Measurements from ENCODE around the gene ADRB2.

Gene ADRB2

GRCh38 chr5:148805326-148806290 lies 20.8 kb upstream of the ADRB2 start:
- DNase-seq (ENCODE audit: low read depth) = no peak

DNA sequence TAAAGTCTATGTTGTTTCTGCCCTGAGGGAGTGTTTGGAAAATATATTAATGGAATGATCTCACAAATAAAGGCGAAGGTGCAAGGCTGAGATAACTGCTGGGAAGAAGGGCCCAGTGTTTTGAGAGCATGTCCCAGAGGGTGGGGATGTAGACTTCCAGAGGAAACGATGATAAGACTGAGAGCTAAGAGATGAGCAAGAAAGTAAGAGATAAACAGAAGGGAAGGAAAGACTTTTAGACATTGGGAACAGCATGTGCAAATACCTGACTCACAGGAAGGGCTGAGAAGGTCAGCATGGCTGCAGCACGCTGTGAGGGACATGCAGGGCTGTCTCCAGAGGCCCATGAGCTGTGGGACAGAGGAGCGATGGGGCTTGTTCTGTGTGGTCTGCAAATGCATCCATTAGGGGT lies 19.9 kb upstream of the ADRB2 start:
- no peak for DNase-seq (ENCODE audit: low read depth)

GRCh38 chr5:148807851-148808250 lies 18.6 kb upstream of the ADRB2 start:
- no peak for DNase-seq (ENCODE audit: low read depth)

DNA sequence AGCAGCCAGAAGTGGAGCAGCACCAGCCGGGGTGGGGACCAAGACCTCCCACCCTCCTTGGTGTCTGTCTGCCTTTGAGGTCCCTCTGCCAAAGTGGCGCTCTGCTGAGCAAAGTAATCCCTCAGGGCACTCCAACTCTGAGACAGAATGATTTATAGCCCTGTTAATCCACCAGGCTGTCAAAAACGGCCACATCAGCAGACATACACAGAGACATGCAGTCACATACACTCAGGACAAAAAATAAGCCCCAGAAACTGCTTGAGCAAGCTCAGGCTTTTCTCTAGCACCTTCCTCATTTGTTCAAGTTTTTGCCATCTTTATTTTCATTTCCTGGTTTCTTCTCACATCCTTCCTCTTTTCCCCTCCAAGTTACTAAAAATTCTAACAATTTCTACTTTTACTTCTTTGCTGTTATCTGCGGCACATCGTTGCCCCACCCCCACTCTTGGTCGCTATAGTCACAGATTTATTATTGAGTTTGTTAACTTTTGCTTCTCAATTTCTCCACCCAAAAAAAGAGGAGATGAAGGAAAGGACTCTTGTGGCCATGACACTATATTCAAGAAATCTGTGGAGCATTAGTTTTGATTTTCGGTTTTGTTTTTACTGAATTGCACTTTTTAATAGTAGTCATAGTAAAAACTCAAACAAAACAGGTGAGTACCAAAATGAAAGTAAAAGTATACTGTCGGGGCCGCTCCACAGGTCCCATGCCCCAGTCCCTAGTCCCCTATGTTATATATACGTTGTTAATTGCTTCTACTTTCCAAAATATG lies 17.4 kb upstream of the ADRB2 start:
- DNase-seq (ENCODE audit: low read depth) = no peak

- DNase-seq (ENCODE audit: low read depth) = no peak
These were observed 16.5 kb upstream of the ADRB2 start for GRCh38 chr5:148809781-148810524.

- no peak for DNase-seq (ENCODE audit: low read depth)
These were observed 15.6 kb upstream of the ADRB2 start for GRCh38 chr5:148810823-148811222.

DNA sequence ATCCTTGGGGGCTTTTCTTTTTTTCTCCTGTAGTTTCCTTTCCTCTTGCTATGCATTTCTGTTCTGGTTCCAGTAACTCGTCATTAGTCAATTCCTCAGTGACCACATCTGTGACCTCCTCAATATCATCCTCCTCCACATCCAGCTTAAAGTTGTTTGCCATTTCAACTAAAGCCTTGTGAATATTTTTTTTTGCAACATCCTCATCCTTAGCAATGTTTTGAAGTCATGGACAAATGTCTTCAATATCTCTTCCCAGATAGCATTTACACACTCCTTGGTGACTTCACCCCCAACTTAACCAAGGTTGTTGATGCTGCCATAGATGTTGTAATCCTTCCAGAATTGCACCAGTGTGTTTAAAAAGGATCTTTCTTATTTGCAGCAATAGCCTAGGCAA lies 14.7 kb upstream of the ADRB2 start:
- no peak for DNase-seq (ENCODE audit: low read depth)

DNA sequence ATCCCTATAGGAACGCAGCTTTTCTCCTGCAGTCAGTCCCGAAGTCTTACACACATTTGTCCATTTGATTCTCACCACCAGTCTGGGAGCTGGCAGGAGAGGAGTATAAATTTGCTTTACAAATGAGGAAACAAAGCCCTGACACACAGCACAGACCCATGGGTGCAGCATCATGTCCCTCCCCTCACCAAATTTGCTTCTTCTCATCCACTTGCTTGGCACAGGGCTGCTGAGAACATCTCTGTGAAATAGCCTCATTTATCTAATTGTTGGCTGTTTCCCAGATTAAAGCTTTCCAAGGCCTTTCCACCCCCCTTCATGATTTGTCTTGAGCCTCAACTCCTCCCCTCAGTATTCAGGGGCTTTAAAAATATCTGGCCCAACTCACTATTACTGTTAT lies 11.3 kb upstream of the ADRB2 start:
- no peak for DNase-seq (ENCODE audit: low read depth)

DNA sequence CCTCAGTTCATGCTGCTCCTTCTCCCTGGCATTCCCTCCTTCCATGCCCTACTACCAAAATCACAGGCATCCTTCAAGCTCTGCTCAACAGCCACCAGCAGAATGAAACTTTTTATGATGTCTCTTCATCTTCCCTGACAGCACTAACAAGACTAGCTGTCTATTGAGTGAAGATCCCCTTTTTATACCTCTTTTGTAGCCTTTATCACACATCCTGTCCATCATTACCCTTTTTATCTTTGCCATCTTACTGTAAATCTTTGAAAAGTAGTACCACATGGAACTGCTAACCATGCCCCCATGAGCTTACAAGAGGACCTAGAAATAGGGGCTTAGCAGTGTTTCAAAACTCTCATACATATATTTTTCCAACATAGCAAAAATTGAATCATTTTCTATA lies 10.8 kb upstream of the ADRB2 start:
- DNase-seq (ENCODE audit: low read depth) = no peak

- DNase-seq (ENCODE audit: low read depth) = no peak
These were observed 10.1 kb upstream of the ADRB2 start for GRCh38 chr5:148816357-148816756.

DNA sequence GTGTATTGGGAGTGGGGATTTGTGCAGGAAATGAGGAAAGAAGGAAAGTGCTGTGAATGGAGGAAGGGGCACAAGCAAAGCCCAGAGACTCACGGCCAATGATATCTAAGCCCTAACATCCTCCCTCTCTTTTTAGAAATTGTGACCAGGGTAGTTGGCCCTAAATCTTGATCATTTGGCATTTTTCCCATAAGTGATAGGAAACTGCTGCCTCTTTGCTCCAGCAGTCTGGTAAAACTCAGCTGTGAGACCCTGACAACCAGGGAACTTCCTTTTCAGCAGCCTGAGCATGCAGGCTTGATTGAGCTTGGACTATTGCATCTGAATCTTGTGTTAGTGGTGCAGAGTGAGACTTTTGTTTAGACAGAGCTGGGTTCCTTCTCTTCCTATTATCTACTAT lies 9.6 kb upstream of the ADRB2 start:
- no peak for DNase-seq (ENCODE audit: low read depth)

DNA sequence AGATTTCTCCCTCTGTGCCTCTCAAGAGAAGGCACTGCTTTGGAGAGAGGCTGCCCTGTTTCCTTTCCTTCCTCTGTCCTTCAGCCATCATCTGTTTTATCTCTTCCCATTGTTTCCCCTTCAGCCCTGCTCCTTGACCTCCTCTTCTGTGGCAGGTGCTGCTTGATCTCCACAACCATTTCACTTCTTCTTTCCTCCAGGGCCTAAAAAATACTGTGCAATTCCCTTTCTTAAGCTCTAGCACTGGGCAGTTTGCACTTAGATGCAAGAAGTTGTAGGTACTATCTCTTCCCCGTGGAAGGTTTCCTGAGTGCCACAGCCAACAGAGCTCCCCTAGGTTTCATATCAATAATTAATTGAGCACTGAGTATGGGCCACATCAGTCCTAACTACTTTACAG lies 8.8 kb upstream of the ADRB2 start:
- DNase-seq (ENCODE audit: low read depth) = no peak

DNA sequence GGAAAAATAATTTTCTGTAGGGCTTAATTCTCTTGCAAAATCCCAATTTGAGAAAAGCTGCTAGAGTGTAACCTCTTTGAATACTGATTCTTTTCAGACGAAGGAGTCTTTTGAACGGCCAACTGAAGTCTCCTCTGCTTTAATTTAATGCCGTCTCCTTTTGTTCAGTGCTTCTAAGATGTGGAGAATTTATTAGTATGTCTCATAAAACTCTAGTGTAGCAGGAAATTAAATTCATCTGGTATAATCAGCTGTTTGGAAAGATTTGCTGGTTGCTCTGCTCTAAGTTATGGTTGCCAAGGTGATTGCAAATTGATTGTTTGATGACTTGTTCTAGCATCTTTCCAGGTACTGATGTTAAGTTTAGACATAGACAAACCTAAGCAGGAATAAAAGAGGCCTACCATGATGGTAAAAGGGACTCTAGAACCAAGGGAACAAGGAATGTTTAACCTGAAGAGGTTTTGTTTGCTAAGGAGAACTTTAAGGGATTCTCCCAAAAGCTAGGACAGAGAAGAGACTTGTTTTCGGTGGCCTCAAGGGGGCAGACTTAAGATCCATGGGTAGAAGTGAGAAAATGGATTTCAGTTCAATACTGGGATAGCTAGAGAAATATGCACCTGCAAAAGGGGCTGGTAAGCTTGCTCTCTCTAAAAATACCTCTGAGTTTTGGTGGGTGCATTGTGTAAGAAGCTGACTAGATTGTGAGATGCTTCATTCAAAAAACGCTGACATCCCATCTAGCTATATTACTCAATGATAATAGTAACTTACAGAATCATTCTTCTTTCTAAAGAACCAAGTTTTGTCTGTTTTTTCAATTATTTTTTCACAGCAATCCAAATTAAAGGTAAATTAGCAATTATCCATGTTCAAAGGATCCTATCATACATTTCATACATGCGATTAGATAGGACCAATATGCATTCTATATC lies 5.7 kb upstream of the ADRB2 start:
- DNase-seq (ENCODE audit: low read depth) = no peak

DNA sequence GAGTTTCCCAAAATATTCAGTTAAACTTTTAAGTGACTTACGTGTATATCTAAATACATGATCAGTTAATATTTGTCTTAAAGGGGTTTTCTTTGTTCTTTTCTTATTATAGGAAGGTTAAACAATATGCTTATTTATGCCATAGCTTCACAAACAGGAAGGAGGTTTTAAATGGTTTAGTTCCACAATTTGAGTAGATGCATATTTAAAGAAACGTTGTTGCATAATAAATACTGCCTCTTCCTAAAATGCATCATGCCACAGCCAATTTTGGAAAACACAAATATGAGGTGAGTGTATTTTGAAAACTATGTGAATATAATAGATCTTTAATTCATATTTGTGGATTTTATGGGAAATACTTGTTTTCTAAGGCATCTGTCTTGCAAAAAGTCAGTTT lies 2.5 kb upstream of the ADRB2 start:
- DNase-seq (ENCODE audit: low read depth) = no peak

- DNase-seq (ENCODE audit: low read depth) = no peak
These were observed 727 bp upstream of the ADRB2 start for GRCh38 chr5:148825716-148826052.

DNA sequence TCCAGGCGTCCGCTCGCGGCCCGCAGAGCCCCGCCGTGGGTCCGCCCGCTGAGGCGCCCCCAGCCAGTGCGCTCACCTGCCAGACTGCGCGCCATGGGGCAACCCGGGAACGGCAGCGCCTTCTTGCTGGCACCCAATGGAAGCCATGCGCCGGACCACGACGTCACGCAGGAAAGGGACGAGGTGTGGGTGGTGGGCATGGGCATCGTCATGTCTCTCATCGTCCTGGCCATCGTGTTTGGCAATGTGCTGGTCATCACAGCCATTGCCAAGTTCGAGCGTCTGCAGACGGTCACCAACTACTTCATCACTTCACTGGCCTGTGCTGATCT lies 294 bp downstream of the ADRB2 start:
- no peak for DNase-seq (ENCODE audit: low read depth)

DNA sequence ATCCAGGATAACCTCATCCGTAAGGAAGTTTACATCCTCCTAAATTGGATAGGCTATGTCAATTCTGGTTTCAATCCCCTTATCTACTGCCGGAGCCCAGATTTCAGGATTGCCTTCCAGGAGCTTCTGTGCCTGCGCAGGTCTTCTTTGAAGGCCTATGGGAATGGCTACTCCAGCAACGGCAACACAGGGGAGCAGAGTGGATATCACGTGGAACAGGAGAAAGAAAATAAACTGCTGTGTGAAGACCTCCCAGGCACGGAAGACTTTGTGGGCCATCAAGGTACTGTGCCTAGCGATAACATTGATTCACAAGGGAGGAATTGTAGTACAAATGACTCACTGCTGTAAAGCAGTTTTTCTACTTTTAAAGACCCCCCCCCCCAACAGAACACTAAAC lies 1.3 kb downstream of the ADRB2 start:
- DNase-seq (ENCODE audit: low read depth) = no peak

- DNase-seq (ENCODE audit: low read depth) = no peak
These were observed 2.3 kb downstream of the ADRB2 start for GRCh38 chr5:148828511-148829247.

GRCh38 chr5:148829248-148829594 lies 2.8 kb downstream of the ADRB2 start:
- DNase-seq (ENCODE audit: low read depth) = no peak

DNA sequence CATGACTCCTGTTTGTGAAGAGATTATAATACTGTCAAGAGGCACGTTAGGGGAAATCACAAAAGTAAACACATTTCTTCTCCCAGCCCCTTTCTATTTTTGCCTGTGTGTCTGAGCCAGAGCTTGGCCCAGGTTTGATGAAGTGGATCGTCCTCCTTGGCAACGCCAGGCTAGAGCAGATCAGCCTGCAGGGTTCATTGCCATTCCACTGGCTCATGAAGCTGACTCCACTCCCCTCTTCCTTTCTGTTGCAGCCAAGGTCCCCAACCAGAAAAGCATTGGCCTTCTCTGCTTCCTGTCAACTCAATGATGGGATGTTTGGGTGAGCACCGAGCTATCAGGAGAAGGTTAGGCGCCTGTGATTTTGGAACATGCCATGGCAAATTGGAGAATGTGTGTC lies 3.3 kb downstream of the ADRB2 start:
- no peak for DNase-seq (ENCODE audit: low read depth)

DNA sequence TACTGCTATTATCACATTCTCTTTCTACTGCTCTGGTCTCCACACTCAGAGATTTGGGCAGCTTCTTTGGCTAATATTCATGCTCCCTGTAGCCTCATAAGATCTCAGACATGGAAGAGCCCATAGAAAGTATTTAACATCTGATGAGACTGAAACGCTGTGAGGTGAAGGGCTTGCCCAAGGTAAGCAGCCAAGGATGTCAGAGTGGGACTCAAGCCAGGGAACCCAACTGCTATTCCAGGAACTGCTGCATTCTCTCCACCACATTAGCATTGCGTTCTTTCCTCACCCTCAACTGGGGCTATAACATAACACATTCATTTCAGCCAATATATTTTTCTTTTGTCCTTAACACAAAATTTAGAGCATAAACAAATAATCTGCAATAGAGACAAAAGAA lies 3.8 kb downstream of the ADRB2 start:
- no peak for DNase-seq (ENCODE audit: low read depth)

Measured in activated gamma-delta T cell treated with anti-CD3 and anti-CD28 coated beads, Interleukin-2, amount 50 U/mL, for 16 hours (primary cell).